Measurements from ENCODE around the gene DSN1.

DSN1 gene

GRCh38 chr20:36784116-36784515 lies 10.6 kb upstream of the DSN1 start:
- Mint-ChIP-seq H3K4me3 (no peak overlapping the region), H3K4me1 (ENCODE audit: low read depth) (no peaks in the 10 kb centered on the region), H3K36me3 (no peaks in the 10 kb centered on the region), H3K9me3 (ENCODE audit: low read depth) (no peaks in the 10 kb centered on the region), H3K27ac (no peak overlapping the region), H3K27me3 (no peaks in the 10 kb centered on the region)

- H3K9me3 Mint-ChIP-seq (ENCODE audit: low read depth) = no peaks in the 10 kb centered on the region
- H3K4me3 Mint-ChIP-seq = no peak overlapping the region
- H3K36me3 Mint-ChIP-seq = no peaks in the 10 kb centered on the region
- H3K27me3 Mint-ChIP-seq = no peaks in the 10 kb centered on the region
- H3K4me1 Mint-ChIP-seq (ENCODE audit: low read depth) = peaks cover 4% of the 10 kb centered on the region
- H3K27ac Mint-ChIP-seq = no peak overlapping the region
These were observed 6.1 kb upstream of the DSN1 start for GRCh38 chr20:36779656-36780025.

GRCh38 chr20:36778831-36779655 lies 5.5 kb upstream of the DSN1 start:
- Mint-ChIP-seq H3K9me3 (ENCODE audit: low read depth) (no peaks in the 10 kb centered on the region), H3K27me3 (no peaks in the 10 kb centered on the region), H3K36me3 (no peaks in the 10 kb centered on the region), H3K27ac (no peak overlapping the region), H3K4me1 (ENCODE audit: low read depth) (peaks cover 6% of the 10 kb centered on the region), H3K4me3 (no peak overlapping the region)

- no peaks in the 10 kb centered on the region for H3K36me3 Mint-ChIP-seq
These were observed 4.0 kb upstream of the DSN1 start for GRCh38 chr20:36777576-36777975.

GRCh38 chr20:36777167-36777566 lies 3.6 kb upstream of the DSN1 start:
- Mint-ChIP-seq H3K4me3 (no peak overlapping the region), H3K27me3 (no peaks in the 10 kb centered on the region), H3K4me1 (ENCODE audit: low read depth) (peaks cover 16% of the 10 kb centered on the region), H3K27ac (no peak overlapping the region), H3K9me3 (ENCODE audit: low read depth) (no peaks in the 10 kb centered on the region), H3K36me3 (no peaks in the 10 kb centered on the region)

More at GRCh38 chr20:36777576-36777975, 4.0 kb upstream of the DSN1 start:
- Mint-ChIP-seq H3K4me3 (no peak overlapping the region), H3K9me3 (ENCODE audit: low read depth) (no peaks in the 10 kb centered on the region), H3K27me3 (no peaks in the 10 kb centered on the region), H3K27ac (no peak overlapping the region), H3K4me1 (ENCODE audit: low read depth) (peaks cover 15% of the 10 kb centered on the region)

GRCh38 chr20:36775826-36776225 lies 2.3 kb upstream of the DSN1 start:
- Mint-ChIP-seq H3K27me3 (no peaks in the 10 kb centered on the region), H3K9me3 (ENCODE audit: low read depth) (no peaks in the 10 kb centered on the region), H3K4me1 (ENCODE audit: low read depth) (peaks cover 16% of the 10 kb centered on the region), H3K27ac (no peak overlapping the region), H3K4me3 (peak overlapping the region; percentile 30), H3K36me3 (no peaks in the 10 kb centered on the region)

- Mint-ChIP-seq H3K27ac (no peak overlapping the region), H3K27me3 (no peaks in the 10 kb centered on the region), H3K4me3 (peak overlapping the region; percentile 99), H3K4me1 (ENCODE audit: low read depth) (peaks cover 18% of the 10 kb centered on the region), H3K36me3 (no peaks in the 10 kb centered on the region), H3K9me3 (ENCODE audit: low read depth) (no peaks in the 10 kb centered on the region)
These were observed 1.6 kb upstream of the DSN1 start for GRCh38 chr20:36775196-36775595.

GRCh38 chr20:36773107-36773596 lies 411 bp downstream of the DSN1 start:
- Mint-ChIP-seq H3K36me3 (no peaks in the 10 kb centered on the region), H3K9me3 (ENCODE audit: low read depth) (no peaks in the 10 kb centered on the region), H3K27ac (peak overlapping the region; percentile 99), H3K4me1 (ENCODE audit: low read depth) (peaks cover 18% of the 10 kb centered on the region), H3K27me3 (no peaks in the 10 kb centered on the region), H3K4me3 (peak overlapping the region; percentile 99)

GRCh38 chr20:36770680-36771079 lies 2.9 kb downstream of the DSN1 start:
- H3K9me3 Mint-ChIP-seq (ENCODE audit: low read depth) = no peaks in the 10 kb centered on the region
- no peak overlapping the region for H3K4me3 Mint-ChIP-seq
- H3K27ac Mint-ChIP-seq = no peak overlapping the region
- no peaks in the 10 kb centered on the region for H3K36me3 Mint-ChIP-seq
- H3K4me1 Mint-ChIP-seq (ENCODE audit: low read depth) = peaks cover 18% of the 10 kb centered on the region
- no peaks in the 10 kb centered on the region for H3K27me3 Mint-ChIP-seq

GRCh38 chr20:36768768-36769430 lies 4.7 kb downstream of the DSN1 start:
- H3K27ac Mint-ChIP-seq = no peak overlapping the region
- no peaks in the 10 kb centered on the region for H3K9me3 Mint-ChIP-seq (ENCODE audit: low read depth)

GRCh38 chr20:36761125-36761524 lies 12.4 kb downstream of the DSN1 start:
- H3K9me3 Mint-ChIP-seq (ENCODE audit: low read depth) = no peaks in the 10 kb centered on the region
- no peaks in the 10 kb centered on the region for H3K4me1 Mint-ChIP-seq (ENCODE audit: low read depth)
- H3K36me3 Mint-ChIP-seq = peaks cover 5% of the 10 kb centered on the region
- no peak overlapping the region for H3K4me3 Mint-ChIP-seq
- no peaks in the 10 kb centered on the region for H3K27me3 Mint-ChIP-seq
- H3K27ac Mint-ChIP-seq = no peak overlapping the region

More at GRCh38 chr20:36768768-36769430, 4.7 kb downstream of the DSN1 start:
- no peak overlapping the region for H3K4me3 Mint-ChIP-seq
- peaks cover 12% of the 10 kb centered on the region for H3K4me1 Mint-ChIP-seq (ENCODE audit: low read depth)
- no peaks in the 10 kb centered on the region for H3K36me3 Mint-ChIP-seq
- no peaks in the 10 kb centered on the region for H3K27me3 Mint-ChIP-seq

- Mint-ChIP-seq H3K4me3 (no peak overlapping the region), H3K27me3 (no peaks in the 10 kb centered on the region), H3K27ac (no peak overlapping the region), H3K9me3 (ENCODE audit: low read depth) (no peaks in the 10 kb centered on the region), H3K4me1 (ENCODE audit: low read depth) (no peaks in the 10 kb centered on the region), H3K36me3 (peaks cover 5% of the 10 kb centered on the region)
These were observed 12.9 kb downstream of the DSN1 start for GRCh38 chr20:36760647-36761046.

GRCh38 chr20:36758276-36758675 lies 15.3 kb downstream of the DSN1 start:
- H3K4me3 Mint-ChIP-seq = no peak overlapping the region
- H3K27me3 Mint-ChIP-seq = no peaks in the 10 kb centered on the region
- no peaks in the 10 kb centered on the region for H3K4me1 Mint-ChIP-seq (ENCODE audit: low read depth)
- no peaks in the 10 kb centered on the region for H3K9me3 Mint-ChIP-seq (ENCODE audit: low read depth)
- H3K27ac Mint-ChIP-seq = no peak overlapping the region
- peaks cover 5% of the 10 kb centered on the region for H3K36me3 Mint-ChIP-seq

GRCh38 chr20:36756496-36756895 lies 17.1 kb downstream of the DSN1 start:
- Mint-ChIP-seq H3K4me1 (ENCODE audit: low read depth) (no peaks in the 10 kb centered on the region), H3K27ac (no peak overlapping the region), H3K27me3 (no peaks in the 10 kb centered on the region), H3K4me3 (no peak overlapping the region), H3K9me3 (ENCODE audit: low read depth) (no peaks in the 10 kb centered on the region), H3K36me3 (peaks cover 10% of the 10 kb centered on the region)

GRCh38 chr20:36754656-36755222 lies 18.8 kb downstream of the DSN1 start:
- Mint-ChIP-seq H3K4me3 (no peak overlapping the region), H3K27me3 (no peaks in the 10 kb centered on the region), H3K4me1 (ENCODE audit: low read depth) (no peaks in the 10 kb centered on the region), H3K27ac (no peak overlapping the region), H3K9me3 (ENCODE audit: low read depth) (no peaks in the 10 kb centered on the region), H3K36me3 (peaks cover 10% of the 10 kb centered on the region)
